GM23338 (cell line): ENCODE results near the gene GRK7. TPM values are rescaled to one million over a fixed set of nuclear protein-coding genes. Genes with fewer than 3 reads are reported as not detected.
A peak's percentile ranks its signal among the peaks of the same experiment; 100 is the strongest.

Source experiments
- ATAC-seq: fragments of 200-7000 bp; cut with Tn5 transposase; 3 replicates; pipeline ENCODE4 v1.9.1; 2020
- DNase-seq: peaks from one replicate; pipeline ENCODE4 v3.0.0-alpha.2; 2015; ENCODE audit warnings: low spot score
- H2AFZ ChIP-seq: fragments of 200-600 bp; sonication (generic); 2 replicates; pipeline ENCODE4 v1.8.0; 2016; ENCODE audit warnings: antibody characterized with exemption, mild to moderate bottlenecking, moderate library complexity
- H3F3A ChIP-seq: fragments of 200-600 bp; sonication (generic); replicated peaks from 2 replicates; pipeline ENCODE4 v1.8.0; 2017; ENCODE audit warnings: antibody characterized with exemption, mixed run types, low read depth
- H3K27ac ChIP-seq: fragments of 200-600 bp; sonication (generic); 2 replicates; pipeline ENCODE4 v1.6.1; 2016; ENCODE audit warnings: low read depth
- H3K27me3 ChIP-seq: fragments of 200-600 bp; sonication (generic); 2 replicates; pipeline ENCODE4 v1.8.0; 2016; ENCODE audit warnings: mild to moderate bottlenecking, mixed run types, moderate library complexity; ENCODE audit not compliant: insufficient read depth
- H3K36me3 ChIP-seq: fragments of 200-600 bp; sonication (generic); 2 replicates; pipeline ENCODE4 v1.8.0; 2016; ENCODE audit warnings: mild to moderate bottlenecking; ENCODE audit not compliant: insufficient read depth
- H3K4me1 ChIP-seq: fragments of 200-600 bp; sonication (generic); 2 replicates; pipeline ENCODE4 v1.8.0; 2016; ENCODE audit warnings: mild to moderate bottlenecking, moderate library complexity; ENCODE audit not compliant: insufficient read depth
- H3K4me2 ChIP-seq: fragments of 200-600 bp; sonication (generic); 2 replicates; pipeline ENCODE4 v1.7.1; 2017; ENCODE audit warnings: mixed run types
- H3K4me3 ChIP-seq: fragments of 200-600 bp; sonication (generic); 2 replicates; pipeline ENCODE4 v1.6.1; 2016; ENCODE audit warnings: mixed run types
- H3K79me2 ChIP-seq: fragments of 200-600 bp; sonication (generic); replicated peaks from 2 replicates; pipeline ENCODE4 v1.8.0; 2017; ENCODE audit warnings: mild to moderate bottlenecking; ENCODE audit not compliant: insufficient read depth
- H3K9me2 ChIP-seq: fragments of 200-600 bp; sonication (generic); 2 replicates; pipeline ENCODE4 v1.8.0; 2017; ENCODE audit not compliant: insufficient read depth
- H4K20me1 ChIP-seq: fragments of 200-600 bp; sonication (generic); replicated peaks from 2 replicates; pipeline ENCODE4 v1.8.0; 2017; ENCODE audit warnings: mild to moderate bottlenecking; ENCODE audit not compliant: insufficient read depth
- H3K27ac Mint-ChIP-seq: 2 replicates; pipeline ENCODE4 v1.8.0; 2020; ENCODE audit warnings: inconsistent platforms, mild to moderate bottlenecking, moderate library complexity, mixed read lengths
- H3K27me3 Mint-ChIP-seq: 3 replicates; pipeline ENCODE4 v1.8.0; 2022; ENCODE audit warnings: low read depth, mild to moderate bottlenecking, moderate library complexity, mixed read lengths, inconsistent platforms; ENCODE audit not compliant: insufficient read depth, poor library complexity
- H3K36me3 Mint-ChIP-seq: 3 replicates; pipeline ENCODE4 v1.8.0; 2021; ENCODE audit warnings: low read depth, mild to moderate bottlenecking, inconsistent platforms, moderate library complexity, mixed read lengths
- H3K4me1 Mint-ChIP-seq: 3 replicates; pipeline ENCODE4 v1.8.0; 2020; ENCODE audit warnings: mild to moderate bottlenecking, inconsistent platforms, mixed read lengths
- H3K4me3 Mint-ChIP-seq: 3 replicates; pipeline ENCODE4 v1.8.0; 2021; ENCODE audit warnings: moderate library complexity, mild to moderate bottlenecking, inconsistent platforms, mixed read lengths
- H3K9me3 Mint-ChIP-seq: 3 replicates; pipeline ENCODE4 v1.8.0; 2020; ENCODE audit warnings: moderate library complexity, mild to moderate bottlenecking, inconsistent platforms, mixed read lengths
- CREB1 ChIP-seq: fragments of 250-450 bp; sonication (Bioruptor Pico); IDR thresholded peaks from 2 replicates; pipeline ENCODE4 v1.5.0; 2020; ENCODE audit warnings: low read depth, mild to moderate bottlenecking, moderate library complexity
- EZH2 ChIP-seq: fragments of 200-600 bp; sonication (generic); IDR thresholded peaks from one replicate; pipeline ENCODE4 v1.8.0; 2017; ENCODE audit warnings: antibody characterized with exemption, mild to moderate bottlenecking, low read depth; ENCODE audit not compliant: unreplicated experiment
- EZH2phosphoT487 ChIP-seq: fragments of 200-600 bp; sonication (generic); IDR thresholded peaks from one replicate; pipeline ENCODE4 v1.8.1; 2018; ENCODE audit warnings: antibody characterized with exemption; ENCODE audit not compliant: unreplicated experiment
- JUNB ChIP-seq: IDR thresholded peaks from one replicate; pipeline ENCODE4 v1.6.1; 2016; ENCODE audit warnings: antibody characterized with exemption; ENCODE audit not compliant: unreplicated experiment
- NANOG ChIP-seq: IDR thresholded peaks from 2 replicates; pipeline ENCODE4 v1.6.1; 2016; ENCODE audit warnings: antibody characterized with exemption, borderline replicate concordance
- POLR2AphosphoS5 ChIP-seq: IDR thresholded peaks from 2 replicates; pipeline ENCODE4 v1.6.1; 2016; ENCODE audit warnings: antibody characterized with exemption, low read depth
- STAT1 ChIP-seq: IDR thresholded peaks from one replicate; pipeline ENCODE4 v1.6.1; 2016; ENCODE audit warnings: antibody characterized with exemption; ENCODE audit not compliant: unreplicated experiment
- ZNF114 ChIP-seq: fragments of 250-450 bp; sonication (Bioruptor Pico); IDR thresholded peaks from 2 replicates; pipeline ENCODE4 v1.5.0; 2020; ENCODE audit warnings: mild to moderate bottlenecking, moderate library complexity
- ZNF331 ChIP-seq: fragments of 250-450 bp; sonication (Bioruptor Pico); IDR thresholded peaks from 2 replicates; pipeline ENCODE4 v1.5.0; 2020; ENCODE audit warnings: low read depth, mild to moderate bottlenecking, moderate library complexity
- ZNF462 ChIP-seq: fragments of 250-450 bp; sonication (Bioruptor Pico); IDR thresholded peaks from 2 replicates; pipeline ENCODE4 v1.5.0; 2020; ENCODE audit warnings: mild to moderate bottlenecking, moderate library complexity
- polyA plus RNA-seq: library from polyadenylated mRNA; unstranded; fragments of >200 nt; fragmentation: Nextera tagmentation; extraction: Ambion mirVana; gene quantifications from 2 replicates; pipeline ENCODE4 v1.2.1, GENCODE V29; 2016
- total RNA-seq: library from RNA; depleted of rRNA; stranded (reverse); fragments of >200 nt; shearing (Covaris generic); gene quantifications from 2 replicates; pipeline ENCODE4 v1.2.3, GENCODE V29; 2014
- TF ChIP-seq, protein P1 (sequence below): IDR thresholded peaks from one replicate; pipeline ENCODE4 v1.6.1; 2018; ENCODE audit warnings: antibody characterized with exemption; ENCODE audit not compliant: unreplicated experiment
- TF ChIP-seq, protein P2 (sequence below): IDR thresholded peaks from 2 replicates; pipeline ENCODE4 v1.6.1; 2016; ENCODE audit warnings: antibody characterized with exemption
- TF ChIP-seq, protein P3 (sequence below), 2 experiments: fragments of 200-600 bp in 1 of 2; sonication (generic) in 1 of 2; conservative IDR thresholded peaks; 2 replicates each; pipeline versions ENCODE4 v1.5.1 to v1.6.1; 2016 to 2017; ENCODE audit warnings: antibody characterized with exemption in 2 of 2, low read depth in 2 of 2, mild to moderate bottlenecking in 2 of 2, moderate library complexity in 1 of 2

GRK7 gene
- total and polyA plus RNA-seq, 2 experiments from 2014 or later = not detected

DNA sequence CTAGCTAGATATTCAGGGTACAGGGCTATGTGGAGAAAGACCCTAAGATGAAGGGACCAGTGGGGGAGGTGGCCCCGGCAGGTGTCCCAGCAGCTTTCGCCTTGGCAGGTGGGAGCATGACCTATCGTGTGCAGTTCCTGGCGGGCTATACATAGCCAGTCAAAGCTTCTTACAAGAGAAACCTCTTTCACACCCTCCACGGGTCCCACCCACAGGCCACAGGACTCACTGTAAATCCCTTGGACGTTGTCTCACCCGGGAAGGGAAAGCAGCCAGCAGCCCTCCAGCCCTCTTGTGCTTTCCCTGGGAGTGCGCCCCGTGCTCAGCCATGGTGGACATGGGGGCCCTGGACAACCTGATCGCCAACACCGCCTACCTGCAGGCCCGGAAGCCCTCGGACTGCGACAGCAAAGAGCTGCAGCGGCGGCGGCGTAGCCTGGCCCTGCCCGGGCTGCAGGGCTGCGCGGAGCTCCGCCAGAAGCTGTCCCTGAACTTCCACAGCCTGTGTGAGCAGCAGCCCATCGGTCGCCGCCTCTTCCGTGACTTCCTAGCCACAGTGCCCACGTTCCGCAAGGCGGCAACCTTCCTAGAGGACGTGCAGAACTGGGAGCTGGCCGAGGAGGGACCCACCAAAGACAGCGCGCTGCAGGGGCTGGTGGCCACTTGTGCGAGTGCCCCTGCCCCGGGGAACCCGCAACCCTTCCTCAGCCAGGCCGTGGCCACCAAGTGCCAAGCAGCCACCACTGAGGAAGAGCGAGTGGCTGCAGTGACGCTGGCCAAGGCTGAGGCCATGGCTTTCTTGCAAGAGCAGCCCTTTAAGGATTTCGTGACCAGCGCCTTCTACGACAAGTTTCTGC lies 15.0 kb downstream of the GRK7 start:
- H3K4me2 ChIP-seq = no peak overlapping the region
- H3K27me3 ChIP-seq = no peaks in the 10 kb centered on the region
- H3K4me3 Mint-ChIP-seq = no peak overlapping the region
- H3K27ac ChIP-seq = no peak overlapping the region
- no peak for DNase-seq
- H3K36me3 ChIP-seq = no peaks in the 10 kb centered on the region
- H3K9me3 Mint-ChIP-seq = 0 out of 3 replicates have a peak, but pooled peaks cover 2% of the 10 kb centered on the region
- H4K20me1 ChIP-seq = no peaks in the 10 kb centered on the region
- H3K4me3 ChIP-seq = no peak overlapping the region
- TF ChIP-seq, protein P1, sequence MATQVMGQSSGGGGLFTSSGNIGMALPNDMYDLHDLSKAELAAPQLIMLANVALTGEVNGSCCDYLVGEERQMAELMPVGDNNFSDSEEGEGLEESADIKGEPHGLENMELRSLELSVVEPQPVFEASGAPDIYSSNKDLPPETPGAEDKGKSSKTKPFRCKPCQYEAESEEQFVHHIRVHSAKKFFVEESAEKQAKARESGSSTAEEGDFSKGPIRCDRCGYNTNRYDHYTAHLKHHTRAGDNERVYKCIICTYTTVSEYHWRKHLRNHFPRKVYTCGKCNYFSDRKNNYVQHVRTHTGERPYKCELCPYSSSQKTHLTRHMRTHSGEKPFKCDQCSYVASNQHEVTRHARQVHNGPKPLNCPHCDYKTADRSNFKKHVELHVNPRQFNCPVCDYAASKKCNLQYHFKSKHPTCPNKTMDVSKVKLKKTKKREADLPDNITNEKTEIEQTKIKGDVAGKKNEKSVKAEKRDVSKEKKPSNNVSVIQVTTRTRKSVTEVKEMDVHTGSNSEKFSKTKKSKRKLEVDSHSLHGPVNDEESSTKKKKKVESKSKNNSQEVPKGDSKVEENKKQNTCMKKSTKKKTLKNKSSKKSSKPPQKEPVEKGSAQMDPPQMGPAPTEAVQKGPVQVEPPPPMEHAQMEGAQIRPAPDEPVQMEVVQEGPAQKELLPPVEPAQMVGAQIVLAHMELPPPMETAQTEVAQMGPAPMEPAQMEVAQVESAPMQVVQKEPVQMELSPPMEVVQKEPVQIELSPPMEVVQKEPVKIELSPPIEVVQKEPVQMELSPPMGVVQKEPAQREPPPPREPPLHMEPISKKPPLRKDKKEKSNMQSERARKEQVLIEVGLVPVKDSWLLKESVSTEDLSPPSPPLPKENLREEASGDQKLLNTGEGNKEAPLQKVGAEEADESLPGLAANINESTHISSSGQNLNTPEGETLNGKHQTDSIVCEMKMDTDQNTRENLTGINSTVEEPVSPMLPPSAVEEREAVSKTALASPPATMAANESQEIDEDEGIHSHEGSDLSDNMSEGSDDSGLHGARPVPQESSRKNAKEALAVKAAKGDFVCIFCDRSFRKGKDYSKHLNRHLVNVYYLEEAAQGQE = no peak
- TF ChIP-seq JUNB (no peak), ZNF462 (no peak), EZH2 (no peak), ZNF331 (no peak), EZH2phosphoT487 (no peak), NANOG (no peak), POLR2AphosphoS5 (no peak), ZNF114 (CRISPR knock-in tag) (no peak), CREB1 (no peak), STAT1 (no peak)
- TF ChIP-seq, protein P2, sequence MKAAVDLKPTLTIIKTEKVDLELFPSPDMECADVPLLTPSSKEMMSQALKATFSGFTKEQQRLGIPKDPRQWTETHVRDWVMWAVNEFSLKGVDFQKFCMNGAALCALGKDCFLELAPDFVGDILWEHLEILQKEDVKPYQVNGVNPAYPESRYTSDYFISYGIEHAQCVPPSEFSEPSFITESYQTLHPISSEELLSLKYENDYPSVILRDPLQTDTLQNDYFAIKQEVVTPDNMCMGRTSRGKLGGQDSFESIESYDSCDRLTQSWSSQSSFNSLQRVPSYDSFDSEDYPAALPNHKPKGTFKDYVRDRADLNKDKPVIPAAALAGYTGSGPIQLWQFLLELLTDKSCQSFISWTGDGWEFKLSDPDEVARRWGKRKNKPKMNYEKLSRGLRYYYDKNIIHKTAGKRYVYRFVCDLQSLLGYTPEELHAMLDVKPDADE = no peak
- TF ChIP-seq, protein P3, sequence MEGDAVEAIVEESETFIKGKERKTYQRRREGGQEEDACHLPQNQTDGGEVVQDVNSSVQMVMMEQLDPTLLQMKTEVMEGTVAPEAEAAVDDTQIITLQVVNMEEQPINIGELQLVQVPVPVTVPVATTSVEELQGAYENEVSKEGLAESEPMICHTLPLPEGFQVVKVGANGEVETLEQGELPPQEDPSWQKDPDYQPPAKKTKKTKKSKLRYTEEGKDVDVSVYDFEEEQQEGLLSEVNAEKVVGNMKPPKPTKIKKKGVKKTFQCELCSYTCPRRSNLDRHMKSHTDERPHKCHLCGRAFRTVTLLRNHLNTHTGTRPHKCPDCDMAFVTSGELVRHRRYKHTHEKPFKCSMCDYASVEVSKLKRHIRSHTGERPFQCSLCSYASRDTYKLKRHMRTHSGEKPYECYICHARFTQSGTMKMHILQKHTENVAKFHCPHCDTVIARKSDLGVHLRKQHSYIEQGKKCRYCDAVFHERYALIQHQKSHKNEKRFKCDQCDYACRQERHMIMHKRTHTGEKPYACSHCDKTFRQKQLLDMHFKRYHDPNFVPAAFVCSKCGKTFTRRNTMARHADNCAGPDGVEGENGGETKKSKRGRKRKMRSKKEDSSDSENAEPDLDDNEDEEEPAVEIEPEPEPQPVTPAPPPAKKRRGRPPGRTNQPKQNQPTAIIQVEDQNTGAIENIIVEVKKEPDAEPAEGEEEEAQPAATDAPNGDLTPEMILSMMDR (conservative IDR thresholded peaks at IDR 0.05; ENCODE audit: low read depth in 2 of 2) = no peak
- H3K4me1 ChIP-seq = no peaks in the 10 kb centered on the region
- H3K36me3 Mint-ChIP-seq = no peaks in the 10 kb centered on the region
- H3K79me2 ChIP-seq = no peaks in the 10 kb centered on the region
- ATAC-seq = peak; percentile 29
- H3F3A ChIP-seq = no peaks in the 10 kb centered on the region
- peaks cover 10% of the 10 kb centered on the region for H3K27me3 Mint-ChIP-seq
- H3K9me2 ChIP-seq = no peaks in the 10 kb centered on the region
- H3K27ac Mint-ChIP-seq = no peak overlapping the region
- H3K4me1 Mint-ChIP-seq = no peaks in the 10 kb centered on the region
- peak overlapping the region; percentile 69 for H2AFZ ChIP-seq
